Measurements from ENCODE around the gene ARPC4.

DNA sequence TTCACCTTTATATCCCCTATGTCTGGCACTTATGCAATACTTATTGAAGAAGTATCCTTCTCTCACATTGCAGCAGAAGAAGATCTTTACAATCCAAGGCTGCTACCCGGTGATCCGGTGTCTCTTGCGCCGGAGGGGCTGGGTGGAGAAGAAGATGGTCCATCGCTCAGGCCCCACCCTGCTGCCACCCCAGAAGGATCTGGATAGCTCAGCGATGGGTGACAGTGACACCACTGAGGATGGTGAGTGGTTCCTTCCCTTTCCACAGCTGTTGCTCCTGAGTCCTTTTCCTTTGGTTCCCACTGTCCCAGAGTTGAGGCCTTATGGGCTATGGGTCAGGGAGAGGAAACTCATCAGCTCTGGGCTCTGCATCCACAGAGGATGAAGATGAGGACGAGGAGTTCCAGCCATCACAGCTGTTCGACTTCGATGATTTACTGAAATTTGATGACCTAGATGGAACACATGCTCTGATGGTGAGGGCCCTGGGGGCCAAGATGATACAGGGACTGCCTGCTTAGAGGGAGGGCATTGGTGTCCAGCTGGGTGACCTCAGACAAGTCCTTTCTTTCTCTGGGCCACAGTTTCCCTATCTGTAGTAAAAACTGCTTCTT, 20.1 kb downstream of the ARPC4 start:
- TF ChIP-seq, protein P1, sequence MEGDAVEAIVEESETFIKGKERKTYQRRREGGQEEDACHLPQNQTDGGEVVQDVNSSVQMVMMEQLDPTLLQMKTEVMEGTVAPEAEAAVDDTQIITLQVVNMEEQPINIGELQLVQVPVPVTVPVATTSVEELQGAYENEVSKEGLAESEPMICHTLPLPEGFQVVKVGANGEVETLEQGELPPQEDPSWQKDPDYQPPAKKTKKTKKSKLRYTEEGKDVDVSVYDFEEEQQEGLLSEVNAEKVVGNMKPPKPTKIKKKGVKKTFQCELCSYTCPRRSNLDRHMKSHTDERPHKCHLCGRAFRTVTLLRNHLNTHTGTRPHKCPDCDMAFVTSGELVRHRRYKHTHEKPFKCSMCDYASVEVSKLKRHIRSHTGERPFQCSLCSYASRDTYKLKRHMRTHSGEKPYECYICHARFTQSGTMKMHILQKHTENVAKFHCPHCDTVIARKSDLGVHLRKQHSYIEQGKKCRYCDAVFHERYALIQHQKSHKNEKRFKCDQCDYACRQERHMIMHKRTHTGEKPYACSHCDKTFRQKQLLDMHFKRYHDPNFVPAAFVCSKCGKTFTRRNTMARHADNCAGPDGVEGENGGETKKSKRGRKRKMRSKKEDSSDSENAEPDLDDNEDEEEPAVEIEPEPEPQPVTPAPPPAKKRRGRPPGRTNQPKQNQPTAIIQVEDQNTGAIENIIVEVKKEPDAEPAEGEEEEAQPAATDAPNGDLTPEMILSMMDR (IDR thresholded peaks at IDR 0.05; ENCODE audit: extremely low read depth in 1 of 2, insufficient read depth in 1 of 2, low read depth in 1 of 2, low read length in 2 of 2), result no peak
- TF ChIP-seq, protein P2, sequence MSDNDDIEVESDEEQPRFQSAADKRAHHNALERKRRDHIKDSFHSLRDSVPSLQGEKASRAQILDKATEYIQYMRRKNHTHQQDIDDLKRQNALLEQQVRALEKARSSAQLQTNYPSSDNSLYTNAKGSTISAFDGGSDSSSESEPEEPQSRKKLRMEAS (IDR thresholded peaks at IDR 0.05; ENCODE audit: insufficient read depth, insufficient read length), result no peak
- TF ChIP-seq JUN (IDR thresholded peaks at IDR 0.05; ENCODE audit: borderline replicate concordance, insufficient read depth, insufficient read length, low read depth), result no peak
